ENCODE results near the gene MYO3B. TPM values are rescaled to one million over a fixed set of nuclear protein-coding genes. Genes with fewer than 3 reads are reported as not detected.

MYO3B gene
- total and polyA plus RNA-seq, 12 donors: 0.04 to 0.11 (median 0.06) TPM; not detected in 8

DNA sequence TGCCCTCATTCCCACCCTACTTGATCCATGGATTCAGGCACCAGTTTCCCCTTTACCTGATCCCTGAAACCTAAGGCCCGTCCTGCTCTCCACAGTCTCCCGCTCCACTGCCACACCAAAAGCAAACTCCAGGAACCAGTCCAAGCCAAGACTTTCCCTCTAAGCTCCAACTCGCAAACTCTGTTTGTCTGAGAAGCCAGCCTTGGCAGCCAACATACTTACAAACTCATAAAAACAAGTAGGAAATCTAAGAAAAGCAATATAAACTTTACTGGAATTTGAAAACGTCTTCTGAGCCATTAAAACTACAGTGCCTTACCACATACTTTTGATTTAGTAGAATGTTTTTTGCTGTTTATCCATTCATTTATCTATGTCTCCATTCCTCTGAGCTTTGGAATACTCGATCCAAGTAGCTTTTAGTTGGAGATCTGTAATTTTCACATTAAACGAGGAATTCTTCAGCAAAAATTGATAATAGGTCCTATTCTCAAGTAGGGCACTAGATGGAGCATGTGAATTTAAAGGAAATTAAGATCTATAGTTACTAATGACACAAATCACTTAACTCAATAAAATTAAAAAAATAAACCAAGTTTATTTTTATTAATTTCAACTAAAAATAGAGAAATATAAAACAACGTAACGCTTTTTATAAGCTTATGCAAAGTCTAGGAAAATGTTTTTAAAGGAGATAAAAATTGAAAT is 199.7 kb downstream of the MYO3B start:
- TF ChIP-seq, protein P1, sequence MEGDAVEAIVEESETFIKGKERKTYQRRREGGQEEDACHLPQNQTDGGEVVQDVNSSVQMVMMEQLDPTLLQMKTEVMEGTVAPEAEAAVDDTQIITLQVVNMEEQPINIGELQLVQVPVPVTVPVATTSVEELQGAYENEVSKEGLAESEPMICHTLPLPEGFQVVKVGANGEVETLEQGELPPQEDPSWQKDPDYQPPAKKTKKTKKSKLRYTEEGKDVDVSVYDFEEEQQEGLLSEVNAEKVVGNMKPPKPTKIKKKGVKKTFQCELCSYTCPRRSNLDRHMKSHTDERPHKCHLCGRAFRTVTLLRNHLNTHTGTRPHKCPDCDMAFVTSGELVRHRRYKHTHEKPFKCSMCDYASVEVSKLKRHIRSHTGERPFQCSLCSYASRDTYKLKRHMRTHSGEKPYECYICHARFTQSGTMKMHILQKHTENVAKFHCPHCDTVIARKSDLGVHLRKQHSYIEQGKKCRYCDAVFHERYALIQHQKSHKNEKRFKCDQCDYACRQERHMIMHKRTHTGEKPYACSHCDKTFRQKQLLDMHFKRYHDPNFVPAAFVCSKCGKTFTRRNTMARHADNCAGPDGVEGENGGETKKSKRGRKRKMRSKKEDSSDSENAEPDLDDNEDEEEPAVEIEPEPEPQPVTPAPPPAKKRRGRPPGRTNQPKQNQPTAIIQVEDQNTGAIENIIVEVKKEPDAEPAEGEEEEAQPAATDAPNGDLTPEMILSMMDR (IDR thresholded peaks at IDR 0.05): no peak
- TF ChIP-seq POLR2A (IDR thresholded peaks at IDR 0.05): no peak
- H3K4me3 ChIP-seq: no peak overlapping the region
- H3K36me3 ChIP-seq (replicated peaks in 1 of 2): no peaks in the 10 kb centered on the region
- WGBS, 4 donors: 72 to 84% (median 78%) methylated on average over 8 of the region's 8 CpGs
- DNase-seq: no peak
- H3K9me3 ChIP-seq (replicated peaks in 1 of 3): no peaks in the 10 kb centered on the region
- H3K27me3 ChIP-seq: no peaks in the 10 kb centered on the region
- peaks cover 0 to 10% of the 10 kb centered on the region in 2 donors for H3K4me1 ChIP-seq (replicated peaks in 1 of 2)
- intact Hi-C loops (cut with DNase I): loop anchor here in 1 of 2 donors (10.0 kb wide), 1 partner anchor 437 kb away; the partner anchor contains the start of gene GAD1
- no peak overlapping the region for H3K27ac ChIP-seq

DNA sequence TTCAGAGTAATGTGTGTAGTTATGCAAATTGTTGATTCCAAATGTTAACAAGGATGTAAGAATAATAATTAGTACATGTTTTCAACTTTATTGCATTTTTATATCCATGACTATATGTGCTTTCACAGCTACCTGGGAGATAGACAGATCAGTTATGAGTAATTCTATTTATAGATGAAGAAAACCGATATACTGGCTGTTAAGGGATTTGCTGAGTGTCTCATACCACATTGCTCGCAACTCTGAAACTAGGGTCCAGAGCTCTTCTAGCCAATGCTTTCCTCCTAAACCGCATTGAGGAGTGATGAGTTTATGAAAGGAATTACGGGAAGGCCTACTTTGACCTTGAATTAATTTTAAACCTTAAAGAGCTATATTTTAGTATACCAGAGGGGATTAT is 202.3 kb downstream of the MYO3B start:
- H3K27ac ChIP-seq: no peak overlapping the region
- no peak for DNase-seq
- H3K9me3 ChIP-seq (replicated peaks in 1 of 3): no peaks in the 10 kb centered on the region

DNA sequence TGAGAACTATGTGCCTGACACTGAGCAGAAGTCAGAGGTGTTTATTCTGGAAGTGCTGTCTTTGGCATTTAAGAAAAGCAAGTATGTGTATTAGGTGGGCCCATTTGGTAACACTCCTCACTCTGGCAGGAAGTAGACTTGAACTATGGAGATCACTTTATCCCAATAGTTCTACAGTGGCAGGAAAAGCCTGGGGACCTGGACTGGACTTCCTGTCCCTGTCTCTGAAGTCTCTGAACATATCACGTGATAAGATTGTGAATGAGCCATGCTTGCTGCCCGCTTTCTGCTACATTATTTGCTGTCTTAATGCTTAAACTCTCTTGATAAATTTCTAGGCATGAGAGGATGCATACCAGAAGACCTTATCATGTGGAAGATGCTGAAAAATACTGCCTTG is 203.7 kb downstream of the MYO3B start:
- Histone ChIP-seq H3K27ac (no peak overlapping the region), H3K36me3 (replicated peaks in 1 of 2) (no peaks in the 10 kb centered on the region), H3K27me3 (peaks cover 4% of the 10 kb centered on the region), H3K4me1 (replicated peaks in 1 of 2) (no peaks in the 10 kb centered on the region), H3K4me3 (no peak overlapping the region), H3K9me3 (replicated peaks in 1 of 3) (no peaks in the 10 kb centered on the region)
- intact Hi-C loops (cut with DNase I): no loop called here
- DNase-seq: no peak
- WGBS, 4 donors: 82 to 84% (median 83%) methylated on average over 2 of the region's 2 CpGs
- TF ChIP-seq, protein P1 (IDR thresholded peaks at IDR 0.05): no peak
- no peak for TF ChIP-seq POLR2A (IDR thresholded peaks at IDR 0.05)

More for the DNA sequence above, 202.3 kb downstream of the MYO3B start:
- intact Hi-C loops (cut with DNase I): no loop called here
- WGBS, 4 donors: 72 to 85% (median 80%) methylated on average over 4 of the region's 4 CpGs
- H3K4me3 ChIP-seq: no peak overlapping the region
- H3K36me3 ChIP-seq (replicated peaks in 1 of 2): no peaks in the 10 kb centered on the region
- peaks cover 4% of the 10 kb centered on the region for H3K27me3 ChIP-seq
- peaks cover 0 to 10% of the 10 kb centered on the region in 2 donors for H3K4me1 ChIP-seq (replicated peaks in 1 of 2)
- TF ChIP-seq, protein P1 (IDR thresholded peaks at IDR 0.05): no peak
- no peak for TF ChIP-seq POLR2A (IDR thresholded peaks at IDR 0.05)

DNA sequence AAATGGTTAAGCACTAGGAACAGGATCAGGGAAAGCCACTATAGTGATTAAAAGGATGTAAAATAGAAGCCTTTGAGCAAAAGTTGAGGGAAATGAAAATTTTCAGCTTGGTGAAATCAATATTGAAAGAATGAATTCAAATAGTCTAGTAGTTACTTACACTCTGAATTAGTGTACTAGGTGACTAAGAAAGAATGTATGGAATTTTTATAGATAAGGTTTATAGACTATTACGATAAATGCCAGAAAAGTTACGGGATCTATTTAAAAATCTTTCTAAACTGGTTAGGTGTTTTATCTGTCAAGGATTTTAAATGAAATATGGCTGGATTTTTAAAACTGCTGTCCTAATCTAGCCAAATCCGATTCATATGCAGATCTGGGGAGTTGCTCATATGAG is 208.6 kb downstream of the MYO3B start:
- 62 to 80% (median 67%) methylated on average over 3 of the region's 3 CpGs for WGBS, 4 donors
- Histone ChIP-seq H3K9me3 (replicated peaks in 1 of 3) (no peaks in the 10 kb centered on the region), H3K36me3 (replicated peaks in 1 of 2) (no peaks in the 10 kb centered on the region), H3K27ac (no peak overlapping the region), H3K4me3 (no peak overlapping the region), H3K27me3 (peaks cover 27% of the 10 kb centered on the region), H3K4me1 (replicated peaks in 1 of 2) (no peaks in the 10 kb centered on the region)
- intact Hi-C loops (cut with DNase I): no loop called here
- no peak for TF ChIP-seq POLR2A (IDR thresholded peaks at IDR 0.05)
- TF ChIP-seq, protein P1 (IDR thresholded peaks at IDR 0.05): no peak
- DNase-seq: no peak
